ENCODE measurements around the gene JAK1. TPM values are rescaled to one million over a fixed set of nuclear protein-coding genes. Genes with fewer than 3 reads are reported as not detected.

Gene JAK1
- polyA plus RNA-seq, 1 donor from 2014 or later: 26.8 TPM

GRCh38 chr1:64938991-64939390 is 27.4 kb downstream of the JAK1 start:
- H3K27me3 ChIP-seq (ENCODE audit: insufficient read depth, low read depth, low read length): no peaks in the 10 kb centered on the region
- H3K36me3 ChIP-seq (ENCODE audit: insufficient read depth, low read length): no peaks in the 10 kb centered on the region
- no peaks in the 10 kb centered on the region for H3K9me2 ChIP-seq (ENCODE audit: insufficient read depth, low read length)
- no peak overlapping the region for H3K4me2 ChIP-seq (ENCODE audit: low read length)
- no peaks in the 10 kb centered on the region for H3K9me3 ChIP-seq (ENCODE audit: low read length)
- TF ChIP-seq RAD21 (conservative IDR thresholded peaks at IDR 0.05): no peak
- TF ChIP-seq EP300 (conservative IDR thresholded peaks at IDR 0.05; ENCODE audit: poor library complexity, severe bottlenecking): no peak
- no peak for TF ChIP-seq TAF1 (IDR thresholded peaks at IDR 0.05; ENCODE audit: low read depth)
- TF ChIP-seq MXI1 (conservative IDR thresholded peaks at IDR 0.05; ENCODE audit: poor library complexity, severe bottlenecking): no peak
- TF ChIP-seq REST (IDR thresholded peaks at IDR 0.05; ENCODE audit: borderline replicate concordance): no peak
- TF ChIP-seq EZH2 (IDR thresholded peaks at IDR 0.05; ENCODE audit: borderline replicate concordance, insufficient read depth, low read length, poor library complexity, severe bottlenecking): no peak
- no peak for TF ChIP-seq SMC3 (conservative IDR thresholded peaks at IDR 0.05; ENCODE audit: poor library complexity)
- no peak for TF ChIP-seq POLR2AphosphoS5 (IDR thresholded peaks at IDR 0.05)
- no peak for TF ChIP-seq CTCF (IDR thresholded peaks at IDR 0.05; ENCODE audit: poor library complexity, severe bottlenecking)
- H3K27ac ChIP-seq (ENCODE audit: low read length): no peak overlapping the region
- H3K4me3 ChIP-seq (ENCODE audit: low read length): no peak overlapping the region
- H3K9ac ChIP-seq (ENCODE audit: low read length): no peak overlapping the region
- no peak overlapping the region for H2AFZ ChIP-seq (ENCODE audit: low read depth, low read length)
- no peaks in the 10 kb centered on the region for H3K79me2 ChIP-seq (replicated peaks; ENCODE audit: insufficient read depth, low read length)
- H3F3A ChIP-seq (ENCODE audit: insufficient read depth, low read length, poor library complexity, severe bottlenecking): no peaks in the 10 kb centered on the region
- H4K20me1 ChIP-seq (ENCODE audit: insufficient read depth): no peaks in the 10 kb centered on the region

- no peaks in the 10 kb centered on the region for H3K79me2 ChIP-seq (replicated peaks; ENCODE audit: insufficient read depth, low read length)
- H3K27me3 ChIP-seq (ENCODE audit: insufficient read depth, low read depth, low read length): no peaks in the 10 kb centered on the region
- no peaks in the 10 kb centered on the region for H4K20me1 ChIP-seq (ENCODE audit: insufficient read depth)
- no peaks in the 10 kb centered on the region for H3F3A ChIP-seq (ENCODE audit: insufficient read depth, low read length, poor library complexity, severe bottlenecking)
- no peak overlapping the region for H3K4me2 ChIP-seq (ENCODE audit: low read length)
- no peaks in the 10 kb centered on the region for H3K9me2 ChIP-seq (ENCODE audit: insufficient read depth, low read length)
- H3K9me3 ChIP-seq (ENCODE audit: low read length): no peaks in the 10 kb centered on the region
- H3K4me3 ChIP-seq (ENCODE audit: low read length): no peak overlapping the region
- H3K27ac ChIP-seq (ENCODE audit: low read length): no peak overlapping the region
- H3K36me3 ChIP-seq (ENCODE audit: insufficient read depth, low read length): no peaks in the 10 kb centered on the region
- TF ChIP-seq REST (IDR thresholded peaks at IDR 0.05; ENCODE audit: borderline replicate concordance) (no peak), POLR2AphosphoS5 (IDR thresholded peaks at IDR 0.05) (no peak), EZH2 (IDR thresholded peaks at IDR 0.05; ENCODE audit: borderline replicate concordance, insufficient read depth, low read length, poor library complexity, severe bottlenecking) (no peak), TAF1 (IDR thresholded peaks at IDR 0.05; ENCODE audit: low read depth) (no peak), RAD21 (conservative IDR thresholded peaks at IDR 0.05) (no peak), CTCF (IDR thresholded peaks at IDR 0.05; ENCODE audit: poor library complexity, severe bottlenecking) (no peak), SMC3 (conservative IDR thresholded peaks at IDR 0.05; ENCODE audit: poor library complexity) (no peak), EP300 (conservative IDR thresholded peaks at IDR 0.05; ENCODE audit: poor library complexity, severe bottlenecking) (no peak), MXI1 (conservative IDR thresholded peaks at IDR 0.05; ENCODE audit: poor library complexity, severe bottlenecking) (no peak)
- no peak overlapping the region for H2AFZ ChIP-seq (ENCODE audit: low read depth, low read length)
- H3K9ac ChIP-seq (ENCODE audit: low read length): no peak overlapping the region
Observed at GRCh38 chr1:64936956-64937355, 29.4 kb downstream of the JAK1 start.
